Heart right ventricle (tissue), 16 donors: ENCODE data around the gene CLEC4G. TPM values are rescaled to one million over a fixed set of nuclear protein-coding genes. Genes with fewer than 3 reads are reported as not detected.

Source experiments
- ATAC-seq, 8 donors: fragments of 200-7000 bp; cut with Tn5 transposase; one replicate each; pipeline ENCODE4 v1.9.1; 2020; ENCODE audit warnings: mild to moderate bottlenecking in 8 of 8, moderate library complexity in 8 of 8, moderate number of reproducible peaks in 1 of 8
- DNase-seq, 2 donors: peaks; one replicate each; pipeline ENCODE4 v3.0.0-alpha.2; 2020
- H3K27ac ChIP-seq, 10 donors: fragments of 200-600 bp; sonication (generic) in 2 of 10; one replicate each; pipeline versions ENCODE4 v1.5.0 to v1.8.0; 2020 to 2022; ENCODE audit warnings: mild to moderate bottlenecking in 3 of 10
- H3K27me3 ChIP-seq, 7 donors: fragments of 200-600 bp; one replicate each; pipeline ENCODE4 v1.8.0; 2021 to 2022; ENCODE audit warnings: mild to moderate bottlenecking in 2 of 7
- H3K36me3 ChIP-seq, 9 donors: fragments of 200-600 bp; sonication (generic) in 1 of 9; one replicate each; pipeline versions ENCODE4 v1.5.0 to v1.8.0; 2020 to 2022; ENCODE audit warnings: mild to moderate bottlenecking in 2 of 9
- H3K4me1 ChIP-seq, 9 donors: fragments of 200-600 bp; sonication (generic) in 1 of 9; one replicate each; pipeline versions ENCODE4 v1.5.0 to v1.8.0; 2020 to 2022; ENCODE audit warnings: mild to moderate bottlenecking in 4 of 9
- H3K4me3 ChIP-seq, 10 donors: fragments of 200-600 bp; sonication (generic) in 2 of 10; one replicate each; pipeline versions ENCODE4 v1.5.0 to v1.8.0; 2020 to 2022; ENCODE audit warnings: mild to moderate bottlenecking in 7 of 10, moderate library complexity in 2 of 10
- H3K9me3 ChIP-seq, 11 donors: fragments of 200-600 bp in 10 of 11; sonication (generic) in 2 of 11; one replicate each; pipeline versions ENCODE4 v1.5.0 to v1.8.0; 2013 to 2022; ENCODE audit warnings: mild to moderate bottlenecking in 2 of 11, control low read depth in 1 of 11, moderate library complexity in 1 of 11
- WGBS, 2 donors: extraction: QIAGEN DNeasy Blood & Tissue Kit; methylation state at CpG; one replicate each; pipeline ENCODE4 v1.1.7; 2013; ENCODE audit warnings: inconsistent platforms in 1 of 2; 5-methylcytosine and 5-hydroxymethylcytosine counted together
- intact Hi-C, 10 donors: fragments of 100-400 bp; cut with DNase I; formaldehyde crosslinking; loops; one replicate each; pipeline versions ENCODE4 v1.11.1 to v1.14.2; 2022
- polyA plus RNA-seq, 2 donors: library from polyadenylated mRNA; stranded (reverse); fragments of 200-250 nt; gene quantifications; one replicate each; pipeline ENCODE4 v1.2.3, GENCODE V29; 2013
- total RNA-seq, 10 donors: library from RNA; stranded (reverse); fragmentation: NEBNext Ultra II Directional in 3 of 10; extraction: Animal tissue kit (Norgen Biotek cat#: 25700) in 3 of 10; gene quantifications; one replicate each; pipeline versions ENCODE4 v1.2.1 to v1.2.4, GENCODE V29; 2021 to 2023
- TF ChIP-seq, protein P1 (sequence below), 9 donors: fragments of 200-600 bp; sonication (generic) in 2 of 9; IDR thresholded peaks; one replicate each; pipeline versions ENCODE4 v1.5.0 to v1.8.0; 2021 to 2022; ENCODE audit warnings: antibody characterized with exemption in 9 of 9, mild to moderate bottlenecking in 5 of 9, moderate library complexity in 1 of 9
- donor health status: Arrhythmogenic right ventricular cardiomyopathy.
- donor health status: ischemic (EF 13 %, LVEDD 7.1; RV severe dilation, severe dysfunction).
- donor health status: healthy with polysubstance abuse.
- donor health status: DM: no; HTN: yes; CAD: no.
- donor health status: DM: no; HTN: no; CAD: no.
- donor health status: ischemic (EF 25% LVEDD 6.9; RV normal size, moderate dysfunction).
- donor health status: ischemic (EF 25% LVEDD 5.7; RV mildly dilated, moderate dysfunction).
- donor health status: healthy.
- donor health status: DM: yes; HTN: yes; CAD: no.
- donor health status: Ischemic cardiomyopathy.
- donor health status: ischemic (EF 35%, LVEDD 5.7; RV mildly dilated, moderate dysfunction).
- donor health status: nonischemic (EF 11% LVEDD 7.7; RV severe dilation, severe dysfunction).
- donor health status: DM: yes; HTN: yes; CAD: no.
- donor health status: PGD.
- donor health status: ischemic (EF 29% LVEDD 5.4; RV normal size, mild dysfunction).
- donor health status: nonischemic (EF 23%, LVEDD 6.1; RV moderate dilation, normal function).

The CLEC4G gene
- total and polyA plus RNA-seq, 12 donors: 0.20 to 4.2 (median 0.73) TPM; not detected in 3

DNA sequence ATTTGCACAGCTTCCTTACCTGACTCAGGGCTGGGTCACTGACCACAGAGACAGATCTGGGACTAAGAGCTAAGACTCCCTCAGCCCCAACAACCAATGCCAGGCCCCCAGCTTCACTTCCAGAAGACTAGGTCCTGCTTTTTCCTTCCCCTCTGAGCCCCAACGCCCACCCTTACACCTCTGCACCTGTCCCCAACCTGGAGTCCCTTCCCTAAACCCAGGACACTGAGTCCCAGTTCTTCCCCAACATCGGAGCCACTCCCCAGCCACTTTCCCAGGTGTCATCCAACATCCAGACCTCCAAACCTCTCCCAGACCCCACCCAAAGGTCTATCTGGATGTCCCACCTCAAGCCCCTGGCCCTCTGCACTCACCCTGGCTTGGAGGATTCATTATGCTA lies 32.9 kb downstream of the CLEC4G start:
- Histone ChIP-seq H3K9me3 (no peaks in the 10 kb centered on the region), H3K36me3 (no peaks in the 10 kb centered on the region), H3K4me3 (no peak overlapping the region), H3K27ac (no peak overlapping the region), H3K27me3 (peaks cover 4 to 80% (median 50%) of the 10 kb centered on the region in 7 donors), H3K4me1 (peaks cover 0 to 5% (median 0%) of the 10 kb centered on the region in 9 donors)
- ATAC-seq: no peak
- TF ChIP-seq, protein P1, sequence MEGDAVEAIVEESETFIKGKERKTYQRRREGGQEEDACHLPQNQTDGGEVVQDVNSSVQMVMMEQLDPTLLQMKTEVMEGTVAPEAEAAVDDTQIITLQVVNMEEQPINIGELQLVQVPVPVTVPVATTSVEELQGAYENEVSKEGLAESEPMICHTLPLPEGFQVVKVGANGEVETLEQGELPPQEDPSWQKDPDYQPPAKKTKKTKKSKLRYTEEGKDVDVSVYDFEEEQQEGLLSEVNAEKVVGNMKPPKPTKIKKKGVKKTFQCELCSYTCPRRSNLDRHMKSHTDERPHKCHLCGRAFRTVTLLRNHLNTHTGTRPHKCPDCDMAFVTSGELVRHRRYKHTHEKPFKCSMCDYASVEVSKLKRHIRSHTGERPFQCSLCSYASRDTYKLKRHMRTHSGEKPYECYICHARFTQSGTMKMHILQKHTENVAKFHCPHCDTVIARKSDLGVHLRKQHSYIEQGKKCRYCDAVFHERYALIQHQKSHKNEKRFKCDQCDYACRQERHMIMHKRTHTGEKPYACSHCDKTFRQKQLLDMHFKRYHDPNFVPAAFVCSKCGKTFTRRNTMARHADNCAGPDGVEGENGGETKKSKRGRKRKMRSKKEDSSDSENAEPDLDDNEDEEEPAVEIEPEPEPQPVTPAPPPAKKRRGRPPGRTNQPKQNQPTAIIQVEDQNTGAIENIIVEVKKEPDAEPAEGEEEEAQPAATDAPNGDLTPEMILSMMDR (IDR thresholded peaks at IDR 0.05): no peak
- 35 to 46% methylated on average over 2 of the region's 2 CpGs for WGBS, 2 donors
- intact Hi-C loops: loop anchor here in 1 of 10 donors (10.0 kb wide), 1 partner anchor 96 kb away; no protein-coding TSS in a partner anchor
- no peak for DNase-seq

DNA sequence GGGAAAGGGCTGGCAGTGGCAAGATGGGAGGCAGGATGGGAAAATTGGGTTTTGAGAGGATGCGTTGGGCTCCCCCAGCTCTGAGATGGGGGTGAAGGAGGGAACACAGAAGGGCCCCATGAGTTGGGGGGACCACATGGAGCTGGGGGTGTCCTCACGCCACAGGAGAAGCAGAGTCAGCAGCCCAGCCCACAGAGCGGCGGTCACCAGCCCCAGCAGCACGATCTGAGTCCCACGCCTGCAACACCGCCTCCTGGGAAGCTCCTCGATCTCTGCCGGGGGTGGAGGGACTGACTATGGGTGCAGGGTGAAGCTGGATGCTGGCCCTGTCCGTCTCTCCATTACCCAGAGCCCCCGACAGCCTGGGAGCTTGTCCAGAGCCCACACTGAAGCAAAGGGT lies 33.3 kb downstream of the CLEC4G start:
- no peak overlapping the region for H3K4me3 ChIP-seq
- 16 to 22% methylated on average over 11 of the region's 11 CpGs for WGBS, 2 donors
- TF ChIP-seq, protein P1 (IDR thresholded peaks at IDR 0.05): no peak
- H3K4me1 ChIP-seq: peaks cover 0 to 5% (median 0%) of the 10 kb centered on the region in 9 donors
- DNase-seq (no peak), ATAC-seq (no peak)
- no peaks in the 10 kb centered on the region for H3K36me3 ChIP-seq
- no peaks in the 10 kb centered on the region for H3K9me3 ChIP-seq
- H3K27me3 ChIP-seq: peaks cover 4 to 76% (median 50%) of the 10 kb centered on the region in 7 donors
- intact Hi-C loops: loop anchor here in 1 of 10 donors (10.0 kb wide), 1 partner anchor 96 kb away; no protein-coding TSS in a partner anchor
- no peak overlapping the region for H3K27ac ChIP-seq

DNA sequence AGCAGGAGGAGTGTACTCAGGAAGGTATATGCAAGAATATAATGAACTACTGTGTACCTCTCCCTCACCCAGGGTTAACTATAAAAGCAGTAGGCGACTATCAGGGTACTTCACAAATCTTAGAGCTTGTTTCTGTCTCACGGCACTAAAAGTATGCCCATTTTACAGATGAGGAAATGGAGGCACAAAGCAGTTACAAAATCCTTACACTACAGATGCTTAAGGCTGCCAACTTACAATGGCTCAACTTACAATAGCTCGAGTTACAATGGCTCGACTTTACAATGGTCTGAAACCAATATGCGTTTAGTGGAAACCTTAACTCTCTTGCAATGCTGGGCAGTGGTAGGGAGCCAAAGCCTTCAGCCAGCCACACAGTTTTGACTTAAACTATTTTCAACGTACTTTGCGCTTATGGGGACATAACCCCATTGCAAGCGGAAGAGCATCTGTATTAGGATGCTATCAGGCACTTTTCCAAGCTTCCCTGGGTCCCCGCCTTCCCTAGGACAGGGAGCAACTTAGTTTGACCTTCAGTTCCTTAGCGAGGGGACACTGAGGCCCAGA lies 34.1 kb downstream of the CLEC4G start:
- ATAC-seq (no peak), DNase-seq (no peak)
- TF ChIP-seq, protein P1 (IDR thresholded peaks at IDR 0.05): no peak
- intact Hi-C loops: loop anchor here in 1 of 10 donors (10.0 kb wide), 1 partner anchor 97 kb away; no protein-coding TSS in a partner anchor
- WGBS, 2 donors: 79 to 85% methylated on average over 10 of the region's 10 CpGs
- no peak overlapping the region for H3K4me3 ChIP-seq
- H3K4me1 ChIP-seq: peaks cover 0 to 5% (median 0%) of the 10 kb centered on the region in 9 donors
- H3K36me3 ChIP-seq: no peaks in the 10 kb centered on the region
- peaks cover 4 to 70% (median 50%) of the 10 kb centered on the region in 7 donors for H3K27me3 ChIP-seq
- no peaks in the 10 kb centered on the region for H3K9me3 ChIP-seq
- H3K27ac ChIP-seq: no peak overlapping the region

DNA sequence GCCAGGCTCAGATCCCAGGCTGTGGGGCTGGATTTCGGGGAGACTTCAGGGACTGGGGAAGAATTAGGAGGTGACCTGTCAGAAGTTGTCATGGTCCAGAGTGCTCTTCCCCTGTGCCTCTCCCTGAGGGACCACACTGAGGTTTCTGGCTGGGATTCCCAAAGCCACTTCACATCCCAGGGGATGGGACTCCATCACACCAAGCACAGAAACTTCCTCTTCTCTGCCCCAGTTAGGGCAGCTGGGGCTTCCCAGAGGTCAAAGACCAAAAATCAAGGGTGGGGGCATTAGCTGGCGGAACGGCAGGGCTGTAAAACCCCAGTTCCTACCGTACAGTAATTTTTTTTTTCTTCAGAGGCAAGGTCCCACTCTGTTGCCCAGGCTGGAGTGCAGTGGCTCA lies 37.4 kb downstream of the CLEC4G start:
- Histone ChIP-seq H3K4me3 (no peak overlapping the region), H3K36me3 (no peaks in the 10 kb centered on the region), H3K9me3 (no peaks in the 10 kb centered on the region), H3K27ac (no peak overlapping the region), H3K27me3 (peaks cover 4 to 62% (median 38%) of the 10 kb centered on the region in 7 donors), H3K4me1 (peaks cover 0 to 3% (median 0%) of the 10 kb centered on the region in 9 donors)
- DNase-seq: no peak
- TF ChIP-seq, protein P1 (IDR thresholded peaks at IDR 0.05): no peak
- intact Hi-C loops: loop anchor here in 1 of 10 donors (10.0 kb wide), 1 partner anchor 100 kb away; no protein-coding TSS in a partner anchor
- no peak for ATAC-seq
- WGBS, 2 donors: 54 to 68% methylated on average over 4 of the region's 4 CpGs
